NCI-H187 treated with DMSO at 0.1 percent for 48 hours (cell line): ENCODE results near the gene OR2C1.

Source experiments
- DNase-seq: peaks from one replicate; lab custom pipeline; 2025; lab: John Stamatoyannopoulos, UW

Gene OR2C1

GRCh38 chr16:3355589-3355988 is at the start of gene OR2C1:
TSS of gene OR2C1 (plus strand) at chr16:3355889. CDS start at chr16:3355941, 52 bp downstream.
- no peak for DNase-seq

- no peak for DNase-seq
These were observed 49.6 kb upstream of the OR2C1 start for GRCh38 chr16:3306078-3306477.

- no peak for DNase-seq
These were observed 44.2 kb upstream of the OR2C1 start for GRCh38 chr16:3311496-3311895.

GRCh38 chr16:3317315-3317999 is 38.2 kb upstream of the OR2C1 start:
- no peak for DNase-seq

GRCh38 chr16:3321816-3322215 is 33.9 kb upstream of the OR2C1 start:
- no peak for DNase-seq

GRCh38 chr16:3327514-3327913 is 28.2 kb upstream of the OR2C1 start:
- DNase-seq = no peak

GRCh38 chr16:3328104-3328503 is 27.6 kb upstream of the OR2C1 start:
- no peak for DNase-seq

GRCh38 chr16:3328643-3329042 is 27.0 kb upstream of the OR2C1 start:
- no peak for DNase-seq

- DNase-seq = no peak
These were observed 9.6 kb upstream of the OR2C1 start for GRCh38 chr16:3346041-3346440.

- no peak for DNase-seq
These were observed 8.1 kb upstream of the OR2C1 start for GRCh38 chr16:3347586-3347985.

GRCh38 chr16:3348547-3349167 is 7.0 kb upstream of the OR2C1 start:
- peak; percentile 80 for DNase-seq

GRCh38 chr16:3349175-3349574 is 6.5 kb upstream of the OR2C1 start:
- no peak for DNase-seq

GRCh38 chr16:3356118-3356517 is 429 bp downstream of the OR2C1 start:
- DNase-seq = no peak

- DNase-seq = no peak
These were observed 3.2 kb downstream of the OR2C1 start for GRCh38 chr16:3358871-3359270.

GRCh38 chr16:3362931-3363330 is 7.2 kb downstream of the OR2C1 start:
- no peak for DNase-seq

- DNase-seq = no peak
These were observed 8.1 kb downstream of the OR2C1 start for GRCh38 chr16:3363793-3364192.

GRCh38 chr16:3364774-3365427 is 9.2 kb downstream of the OR2C1 start:
- peak; percentile 29 for DNase-seq

GRCh38 chr16:3369073-3369472 is 13.4 kb downstream of the OR2C1 start:
- no peak for DNase-seq

GRCh38 chr16:3375680-3376079 is 20.0 kb downstream of the OR2C1 start:
- DNase-seq = no peak

GRCh38 chr16:3377917-3378316 is 22.2 kb downstream of the OR2C1 start:
- no peak for DNase-seq

- no peak for DNase-seq
These were observed 27.4 kb downstream of the OR2C1 start for GRCh38 chr16:3383045-3383448.

GRCh38 chr16:3388325-3388724 is 32.6 kb downstream of the OR2C1 start:
- DNase-seq = no peak

- no peak for DNase-seq
These were observed 34.1 kb downstream of the OR2C1 start for GRCh38 chr16:3389663-3390338.
